CMK (cell line): Measurements from ENCODE around the gene NRP1.

Experiments
- DNase-seq: peaks from one replicate; pipeline ENCODE4 v3.0.0-alpha.2; 2010; ENCODE audit warnings: low read depth

NRP1 gene

GRCh38 chr10:33349268-33349667, 14.8 kb upstream of the NRP1 start:
- no peak for DNase-seq

- DNase-seq = no peak
Observed at GRCh38 chr10:33347211-33347610, 12.7 kb upstream of the NRP1 start.

- DNase-seq = no peak
Observed at GRCh38 chr10:33345236-33345635, 10.8 kb upstream of the NRP1 start.

- DNase-seq = no peak
Observed at GRCh38 chr10:33344676-33345075, 10.2 kb upstream of the NRP1 start.

- DNase-seq = no peak
Observed at GRCh38 chr10:33341637-33342036, 7.2 kb upstream of the NRP1 start.

- DNase-seq = no peak
Observed at GRCh38 chr10:33337326-33337957, 3.0 kb upstream of the NRP1 start.

- no peak for DNase-seq
Observed at GRCh38 chr10:33336582-33337325, 2.3 kb upstream of the NRP1 start.

- no peak for DNase-seq
Observed at GRCh38 chr10:33335801-33336581, 1.5 kb upstream of the NRP1 start.

GRCh38 chr10:33335551-33335800, 1.0 kb upstream of the NRP1 start:
- DNase-seq = no peak

GRCh38 chr10:33334805-33335550, 511 bp upstream of the NRP1 start:
- DNase-seq = peak; percentile 36

- DNase-seq = peak; percentile 77
Observed at GRCh38 chr10:33333260-33334101, 986 bp downstream of the NRP1 start.

GRCh38 chr10:33332183-33333065, 2.0 kb downstream of the NRP1 start:
- no peak for DNase-seq

- no peak for DNase-seq
Observed at GRCh38 chr10:33331379-33331694, 3.1 kb downstream of the NRP1 start.

- peak; percentile 52 for DNase-seq
Observed at GRCh38 chr10:33330543-33331378, 3.7 kb downstream of the NRP1 start.

- DNase-seq = no peak
Observed at GRCh38 chr10:33329178-33329577, 5.3 kb downstream of the NRP1 start.

- DNase-seq = no peak
Observed at GRCh38 chr10:33328253-33328652, 6.2 kb downstream of the NRP1 start.

GRCh38 chr10:33327751-33328150, 6.7 kb downstream of the NRP1 start:
- DNase-seq = no peak

GRCh38 chr10:33326933-33327332, 7.5 kb downstream of the NRP1 start:
- DNase-seq = no peak

GRCh38 chr10:33325929-33326328, 8.5 kb downstream of the NRP1 start:
- no peak for DNase-seq

GRCh38 chr10:33323721-33324120, 10.7 kb downstream of the NRP1 start:
- DNase-seq = no peak
